Neutrophil (primary cell): ENCODE data around the gene PIGS.

Source experiments
- H3K27ac ChIP-seq: fragments of 200-600 bp; sonication (generic); 2 replicates; pipeline ENCODE4 v1.5.1; 2016; ENCODE audit warnings: mild to moderate bottlenecking, moderate library complexity
- H3K27me3 ChIP-seq: fragments of 200-600 bp; sonication (generic); 2 replicates; pipeline ENCODE4 v1.6.0; 2016; ENCODE audit warnings: mild to moderate bottlenecking
- H3K36me3 ChIP-seq: fragments of 200-600 bp; sonication (generic); 2 replicates; pipeline ENCODE4 v1.5.1; 2017
- H3K4me1 ChIP-seq, 2 experiments: fragments of 200-600 bp in 1 of 2; sonication (generic) in 1 of 2; 1 replicate in 1 of 2; 2 replicates in 1 of 2; pipeline versions ENCODE4 v1.5.1 to v1.6.1; 2013 to 2016; ENCODE audit warnings: low read depth in 1 of 2, low read length in 1 of 2, mild to moderate bottlenecking in 1 of 2, moderate library complexity in 1 of 2; ENCODE audit not compliant: control insufficient read depth in 1 of 2, insufficient read depth in 1 of 2
- H3K4me3 ChIP-seq, 2 experiments: fragments of 200-600 bp in 1 of 2; sonication (generic) in 1 of 2; 1 replicate in 1 of 2; 2 replicates in 1 of 2; pipeline ENCODE4 v1.5.1; 2013 to 2016; ENCODE audit warnings: low read depth in 1 of 2, low read length in 1 of 2, mild to moderate bottlenecking in 1 of 2, moderate library complexity in 1 of 2
- H3K9me3 ChIP-seq: fragments of 200-600 bp; sonication (generic); 2 replicates; pipeline ENCODE4 v1.5.1; 2016
- TF ChIP-seq, protein P1 (sequence below): fragments of 200-600 bp; sonication (generic); IDR thresholded peaks from 2 replicates; pipeline ENCODE4 v1.5.1; 2016; ENCODE audit warnings: antibody characterized with exemption

PIGS gene

GRCh38 chr17:28538296-28538895, 32.9 kb downstream of the PIGS start:
- no peak overlapping the region for H3K4me3 ChIP-seq
- H3K9me3 ChIP-seq = no peaks in the 10 kb centered on the region
- H3K27me3 ChIP-seq = no peaks in the 10 kb centered on the region
- H3K36me3 ChIP-seq = no peaks in the 10 kb centered on the region
- H3K27ac ChIP-seq = no peak overlapping the region
- TF ChIP-seq, protein P1, sequence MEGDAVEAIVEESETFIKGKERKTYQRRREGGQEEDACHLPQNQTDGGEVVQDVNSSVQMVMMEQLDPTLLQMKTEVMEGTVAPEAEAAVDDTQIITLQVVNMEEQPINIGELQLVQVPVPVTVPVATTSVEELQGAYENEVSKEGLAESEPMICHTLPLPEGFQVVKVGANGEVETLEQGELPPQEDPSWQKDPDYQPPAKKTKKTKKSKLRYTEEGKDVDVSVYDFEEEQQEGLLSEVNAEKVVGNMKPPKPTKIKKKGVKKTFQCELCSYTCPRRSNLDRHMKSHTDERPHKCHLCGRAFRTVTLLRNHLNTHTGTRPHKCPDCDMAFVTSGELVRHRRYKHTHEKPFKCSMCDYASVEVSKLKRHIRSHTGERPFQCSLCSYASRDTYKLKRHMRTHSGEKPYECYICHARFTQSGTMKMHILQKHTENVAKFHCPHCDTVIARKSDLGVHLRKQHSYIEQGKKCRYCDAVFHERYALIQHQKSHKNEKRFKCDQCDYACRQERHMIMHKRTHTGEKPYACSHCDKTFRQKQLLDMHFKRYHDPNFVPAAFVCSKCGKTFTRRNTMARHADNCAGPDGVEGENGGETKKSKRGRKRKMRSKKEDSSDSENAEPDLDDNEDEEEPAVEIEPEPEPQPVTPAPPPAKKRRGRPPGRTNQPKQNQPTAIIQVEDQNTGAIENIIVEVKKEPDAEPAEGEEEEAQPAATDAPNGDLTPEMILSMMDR = no peak
- H3K4me1 ChIP-seq = no peaks in the 10 kb centered on the region

DNA sequence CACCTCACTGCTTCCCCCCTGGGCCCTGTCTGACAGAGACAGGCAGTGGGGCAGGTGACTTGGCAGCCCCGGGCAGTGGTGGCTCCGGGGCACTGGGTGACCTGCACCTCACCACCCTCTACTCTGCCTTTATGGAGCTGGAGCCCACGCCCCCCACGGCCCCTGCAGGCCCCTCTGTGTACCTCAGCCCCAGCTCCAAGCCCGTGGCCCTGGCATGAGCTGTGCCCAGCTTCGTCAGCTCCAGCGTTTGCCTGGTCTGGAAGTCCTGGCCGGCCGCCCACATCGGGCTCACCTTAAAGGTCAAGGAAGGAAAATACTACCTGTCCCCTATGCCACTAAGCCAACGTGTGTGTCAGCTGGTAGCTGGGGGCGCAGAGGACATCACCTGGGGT, 34.1 kb downstream of the PIGS start:
- no peaks in the 10 kb centered on the region for H3K27me3 ChIP-seq
- H3K36me3 ChIP-seq = no peaks in the 10 kb centered on the region
- H3K27ac ChIP-seq = no peak overlapping the region
- TF ChIP-seq, protein P1 = no peak
- no peaks in the 10 kb centered on the region for H3K9me3 ChIP-seq
- no peaks in the 10 kb centered on the region for H3K4me1 ChIP-seq
- H3K4me3 ChIP-seq = no peak overlapping the region

DNA sequence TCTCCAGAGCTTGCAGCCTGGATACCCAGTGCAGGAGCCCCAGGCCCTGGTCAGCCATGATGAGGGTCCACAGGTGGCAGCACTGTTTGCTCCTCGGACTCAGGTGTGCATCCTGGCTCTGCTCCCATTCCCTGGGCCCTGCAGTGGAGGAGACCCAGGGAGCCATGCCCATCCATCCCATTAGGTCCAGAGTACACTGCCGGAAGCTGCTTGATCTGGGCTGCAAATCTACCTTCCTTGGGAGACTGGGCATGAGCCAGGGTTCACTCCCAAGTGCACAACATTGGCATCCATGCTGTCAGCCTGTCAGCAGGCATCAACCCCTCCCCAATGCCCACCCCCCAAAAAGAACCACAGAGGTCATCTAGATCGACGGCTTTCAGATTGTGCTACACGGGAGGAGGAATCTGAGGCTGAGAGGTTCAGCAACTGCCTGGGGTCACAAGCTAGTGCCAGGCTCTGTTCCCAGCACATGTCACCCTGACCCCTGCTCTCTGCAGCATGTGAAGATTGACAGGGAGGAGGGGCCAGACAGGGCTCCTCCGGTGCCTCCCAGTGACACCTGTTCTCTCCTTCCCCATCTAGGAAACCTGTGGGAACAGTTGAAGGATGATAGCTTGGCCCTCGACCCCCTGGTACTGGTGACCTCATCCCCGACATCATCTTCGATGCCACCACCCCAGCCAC, 34.6 kb downstream of the PIGS start:
- Histone ChIP-seq H3K4me3 (no peak overlapping the region), H3K36me3 (no peaks in the 10 kb centered on the region), H3K4me1 (no peaks in the 10 kb centered on the region), H3K27ac (no peak overlapping the region), H3K27me3 (no peaks in the 10 kb centered on the region), H3K9me3 (no peaks in the 10 kb centered on the region)
- TF ChIP-seq, protein P1 = no peak

- Histone ChIP-seq H3K9me3 (no peaks in the 10 kb centered on the region), H3K4me3 (no peak overlapping the region), H3K27me3 (no peaks in the 10 kb centered on the region), H3K4me1 (no peaks in the 10 kb centered on the region), H3K27ac (no peak overlapping the region), H3K36me3 (no peaks in the 10 kb centered on the region)
- TF ChIP-seq, protein P1 = no peak
Measured at GRCh38 chr17:28534740-28535375, 36.5 kb downstream of the PIGS start.

- TF ChIP-seq, protein P1 = no peak
Measured at GRCh38 chr17:28533091-28533807, 38.1 kb downstream of the PIGS start.

More at GRCh38 chr17:28533091-28533807, 38.1 kb downstream of the PIGS start:
- Histone ChIP-seq H3K36me3 (no peaks in the 10 kb centered on the region), H3K27me3 (no peaks in the 10 kb centered on the region), H3K4me3 (no peak overlapping the region), H3K27ac (no peak overlapping the region), H3K4me1 (no peaks in the 10 kb centered on the region), H3K9me3 (no peaks in the 10 kb centered on the region)
